Stimulated activated CD4-positive, alpha-beta T cell treated with anti-CD3 and anti-CD28 coated beads, Interleukin-4, amount 100 ng/mL, for 48 hours (primary cell): ENCODE results near the gene NEK2.
"Not testable (repeated sequence)": the region's sequence is repeated elsewhere in the genome, so short reads cannot be mapped to it uniquely, and the experiment has no call there.

Experiments used
- DNase-seq, 2 donors: peaks; one replicate each; pipeline ENCODE4 v3.0.0-alpha.2; 2020; ENCODE audit warnings: low read depth in 2 of 2

NEK2 gene

GRCh38 chr1:211650904-211651303 is 24.5 kb downstream of the NEK2 start:
- no peak for DNase-seq

GRCh38 chr1:211648980-211649934 is 26.2 kb downstream of the NEK2 start:
- no peak for DNase-seq

- DNase-seq = no peak
These were observed 27.1 kb downstream of the NEK2 start for GRCh38 chr1:211648336-211648735.

GRCh38 chr1:211647711-211648121 is 27.7 kb downstream of the NEK2 start:
- no peak for DNase-seq

- no peak for DNase-seq
These were observed 28.9 kb downstream of the NEK2 start for GRCh38 chr1:211646566-211646965.

GRCh38 chr1:211645601-211646000 is 29.8 kb downstream of the NEK2 start:
- DNase-seq = not testable (repeated sequence)

GRCh38 chr1:211644653-211645052 is 30.8 kb downstream of the NEK2 start:
- DNase-seq = no peak

GRCh38 chr1:211643324-211644212 is 31.9 kb downstream of the NEK2 start:
- no peak for DNase-seq

GRCh38 chr1:211642870-211643269 is 32.6 kb downstream of the NEK2 start:
- no peak for DNase-seq

GRCh38 chr1:211641942-211642341 is 33.5 kb downstream of the NEK2 start:
- DNase-seq = no peak

- no peak for DNase-seq
These were observed 34.2 kb downstream of the NEK2 start for GRCh38 chr1:211641044-211641800.

GRCh38 chr1:211640301-211640630 is 35.2 kb downstream of the NEK2 start:
- DNase-seq = no peak

GRCh38 chr1:211639475-211640300 is 35.7 kb downstream of the NEK2 start:
- no peak for DNase-seq

- DNase-seq = no peak
These were observed 36.7 kb downstream of the NEK2 start for GRCh38 chr1:211638689-211639101.

- no peak for DNase-seq
These were observed 37.2 kb downstream of the NEK2 start for GRCh38 chr1:211638246-211638645.

GRCh38 chr1:211637066-211637465 is 38.4 kb downstream of the NEK2 start:
- DNase-seq = no peak

- DNase-seq = not testable (repeated sequence)
These were observed 38.8 kb downstream of the NEK2 start for GRCh38 chr1:211636575-211637029.

- no peak for DNase-seq
These were observed 39.7 kb downstream of the NEK2 start for GRCh38 chr1:211635597-211636205.

- DNase-seq = no peak
These were observed 40.5 kb downstream of the NEK2 start for GRCh38 chr1:211634931-211635330.

- DNase-seq = no peak
These were observed 41.0 kb downstream of the NEK2 start for GRCh38 chr1:211634461-211634860.

- DNase-seq = no peak
These were observed 41.9 kb downstream of the NEK2 start for GRCh38 chr1:211633524-211633846.
